Activated CD4-positive, alpha-beta T cell treated with anti-CD3 and anti-CD28 coated beads, Interleukin-2, amount 50 U/mL, for 16 hours (primary cell): ENCODE measurements around the gene XKR3.
A peak's percentile ranks its signal among the peaks of the same experiment; 100 is the strongest.
"Not testable (repeated sequence)": the region's sequence is repeated elsewhere in the genome, so short reads cannot be mapped to it uniquely, and the experiment has no call there.

ENCODE experiments used
- DNase-seq: peaks from one replicate; pipeline ENCODE4 v3.0.0-alpha.2; 2020

Gene XKR3

DNA sequence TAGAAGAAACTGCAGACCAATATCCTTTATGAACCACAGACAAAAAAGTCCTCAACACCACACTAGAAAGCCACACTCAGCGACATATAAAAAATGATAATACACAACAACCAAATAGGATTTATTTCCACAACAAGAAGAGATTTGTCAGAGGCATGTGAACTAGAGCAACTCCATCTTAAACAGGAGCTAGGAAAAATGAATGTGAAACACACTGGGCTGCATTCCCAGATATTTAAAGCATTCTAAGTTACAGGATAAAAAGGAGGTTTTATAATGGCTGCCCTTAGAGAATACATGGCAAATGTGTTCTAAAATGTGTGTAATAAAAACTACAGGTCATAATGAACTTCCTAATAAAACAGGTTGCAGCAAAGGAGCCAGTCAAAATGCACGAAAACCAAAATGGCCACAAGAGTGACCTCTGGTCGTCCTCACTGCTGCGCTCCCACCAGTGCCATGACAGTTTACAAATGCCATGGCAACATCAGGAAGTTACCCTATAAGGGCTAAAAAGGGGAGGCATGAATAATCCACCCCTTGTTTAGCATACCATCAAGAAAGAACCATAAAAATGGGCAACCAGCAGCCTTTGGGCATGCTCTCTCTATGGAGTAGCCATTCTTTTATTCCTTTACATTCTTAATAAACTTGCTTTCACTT, 21.8 kb downstream of the XKR3 start:
- no peak for DNase-seq

DNA sequence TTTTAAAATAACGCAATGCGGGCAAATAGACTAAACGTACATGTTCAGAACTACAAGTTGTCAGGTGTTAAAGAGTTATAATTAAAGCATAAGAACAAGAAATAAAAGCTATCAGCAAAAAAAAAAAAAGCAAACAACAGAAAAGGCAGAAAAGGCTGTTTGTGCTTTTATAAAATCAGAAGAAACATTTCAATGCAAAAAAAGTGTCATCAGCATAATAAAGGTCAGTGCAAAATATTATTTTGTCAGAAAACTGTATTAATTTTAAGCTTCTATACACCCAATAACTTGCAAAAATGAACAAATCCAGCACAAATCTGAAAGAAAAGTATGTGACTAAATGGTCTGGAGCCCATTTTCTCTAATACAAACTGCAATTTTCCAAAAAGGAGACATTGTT, 23.6 kb downstream of the XKR3 start:
- no peak for DNase-seq

DNA sequence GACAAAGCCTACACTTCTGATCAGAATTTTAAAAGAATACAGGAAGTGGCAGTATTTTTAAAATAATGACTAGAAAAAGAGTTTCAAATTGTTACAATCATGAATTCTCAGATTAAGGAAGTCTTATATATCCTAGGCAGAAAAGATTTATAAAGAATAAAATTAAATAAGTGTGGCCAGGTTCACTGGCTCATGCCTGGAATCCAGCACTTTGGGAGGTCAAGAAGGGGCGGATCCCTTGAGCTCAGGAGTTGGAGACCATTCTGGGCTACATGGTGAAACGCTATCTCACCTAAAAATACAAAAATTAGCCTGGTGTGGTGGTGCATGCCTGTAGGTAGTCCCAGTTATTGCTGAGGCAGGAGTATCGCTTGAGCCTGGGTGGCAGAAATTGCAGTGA, 24.1 kb downstream of the XKR3 start:
- DNase-seq: no peak

DNA sequence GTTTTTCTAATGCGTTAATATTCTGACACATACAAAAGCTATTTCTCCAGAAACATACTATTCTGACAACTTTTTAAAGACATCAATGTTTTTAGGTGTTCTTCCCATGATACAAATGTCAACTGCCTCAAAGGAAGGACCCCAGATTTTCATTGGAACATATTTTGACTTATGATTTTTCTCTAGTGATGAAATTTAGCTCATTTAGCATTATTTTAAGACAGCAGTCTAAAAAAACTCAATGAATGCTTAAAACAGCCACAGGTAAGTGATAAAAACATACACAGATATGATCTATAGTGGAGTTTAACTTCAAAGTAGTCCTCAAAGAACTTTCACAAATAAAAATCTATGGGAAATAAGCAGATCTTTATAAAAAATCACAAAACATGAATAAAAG, 24.9 kb downstream of the XKR3 start:
- no peak for DNase-seq

DNA sequence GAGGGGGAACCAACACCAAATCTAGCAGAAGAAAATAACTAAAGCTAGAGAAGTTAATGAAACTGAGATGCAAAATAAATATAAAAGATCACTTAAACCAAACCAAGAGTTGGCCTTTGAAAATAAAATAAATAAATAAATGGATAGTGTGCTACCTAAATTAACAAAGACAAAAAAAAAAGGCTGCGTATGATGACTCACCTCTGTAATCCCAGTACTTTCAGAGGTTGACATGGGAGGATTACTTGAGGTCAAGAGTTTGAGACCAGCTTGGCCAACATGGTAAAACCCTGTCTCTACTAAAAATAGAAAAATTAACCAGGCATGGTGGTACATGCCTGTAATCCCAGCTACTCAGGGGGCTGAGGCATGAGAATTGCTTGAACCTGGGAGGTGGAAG, 29.7 kb downstream of the XKR3 start:
- not testable (repeated sequence) for DNase-seq

DNA sequence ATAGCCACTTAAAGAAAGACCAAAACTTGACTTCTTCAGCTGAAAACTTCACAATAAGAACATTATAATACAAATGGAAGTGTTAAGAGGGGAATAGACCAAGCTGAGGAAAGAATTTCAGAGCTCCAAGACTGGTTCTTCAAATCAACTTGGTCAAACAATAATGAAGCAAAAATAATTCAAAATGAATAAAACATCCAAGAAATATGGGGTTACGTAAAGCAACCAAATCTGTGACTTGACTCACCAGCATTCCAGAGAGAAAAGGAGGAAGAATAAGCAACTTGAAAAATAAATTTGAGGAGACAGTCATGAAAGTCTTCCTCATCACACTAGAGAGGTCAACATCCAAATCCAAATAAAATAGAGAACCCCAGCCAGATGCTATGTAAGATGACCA, 31.4 kb downstream of the XKR3 start:
- DNase-seq: no peak

DNA sequence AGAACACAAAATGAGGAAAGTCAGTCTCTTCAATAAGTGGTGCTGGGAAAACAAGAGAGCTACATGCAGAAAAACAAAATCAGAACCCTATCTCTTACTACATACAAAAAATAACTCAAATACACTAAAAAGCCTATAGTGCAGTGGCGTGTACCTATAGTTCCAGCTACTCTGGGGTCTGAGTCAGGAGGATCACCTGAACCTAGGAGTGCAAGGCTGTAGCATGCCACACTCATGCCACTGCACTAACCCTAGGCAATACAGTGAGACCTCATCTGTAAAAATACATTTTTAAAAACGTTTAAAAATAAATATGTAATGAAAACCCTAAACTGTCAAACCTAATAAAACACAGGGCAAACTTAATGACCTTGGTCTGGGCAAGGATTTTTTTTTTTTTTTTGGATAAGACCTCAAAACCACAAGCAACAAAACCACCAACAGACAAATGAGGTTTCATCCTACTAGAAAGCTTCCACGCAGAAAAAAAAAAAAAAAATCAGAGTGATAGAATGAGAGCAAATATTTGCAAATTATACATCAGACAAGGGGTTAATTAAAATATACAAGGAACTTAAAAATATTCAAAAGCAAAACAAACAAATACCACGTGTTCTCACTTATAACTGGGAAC, 35.2 kb downstream of the XKR3 start:
- no peak for DNase-seq

DNA sequence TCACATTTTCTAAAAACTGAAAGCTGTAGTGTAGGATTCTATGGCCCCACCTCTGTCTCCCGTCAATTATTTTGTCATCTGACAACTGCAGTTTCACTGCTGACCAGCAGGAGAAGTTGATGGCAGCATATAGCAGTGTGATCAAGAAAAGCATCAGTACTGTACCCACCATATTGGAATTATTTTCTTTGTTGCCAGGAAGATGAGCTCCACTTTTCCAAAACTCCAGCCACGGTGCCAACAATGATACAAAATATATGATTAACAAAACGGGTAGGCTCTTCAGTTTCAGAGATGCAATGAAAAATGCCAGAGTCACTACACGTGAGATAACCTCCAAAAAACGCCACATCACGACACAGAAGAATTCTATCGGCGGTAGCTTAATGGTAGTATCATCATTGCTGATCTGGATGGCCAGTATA, 41.3 kb downstream of the XKR3 start:
- peak; percentile 3 for DNase-seq

DNA sequence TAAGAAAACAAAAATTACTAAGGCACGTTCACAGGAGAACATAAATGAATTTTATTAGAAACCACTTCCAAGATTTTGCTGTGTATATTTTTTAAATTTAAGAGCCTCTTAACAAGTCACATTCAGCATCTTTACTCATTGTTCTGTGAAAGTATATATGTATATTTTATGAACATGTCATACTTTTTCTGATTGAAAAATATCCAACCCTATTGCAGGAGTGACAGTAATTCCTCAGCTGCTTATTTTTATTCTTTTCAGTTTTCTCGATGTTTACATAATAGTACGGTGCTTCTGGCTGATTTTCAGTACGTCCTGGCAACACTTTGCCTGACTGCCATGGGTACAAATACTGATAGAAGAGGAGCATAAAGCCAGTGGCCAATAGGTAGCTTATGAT, 41.8 kb downstream of the XKR3 start:
- DNase-seq: no peak

DNA sequence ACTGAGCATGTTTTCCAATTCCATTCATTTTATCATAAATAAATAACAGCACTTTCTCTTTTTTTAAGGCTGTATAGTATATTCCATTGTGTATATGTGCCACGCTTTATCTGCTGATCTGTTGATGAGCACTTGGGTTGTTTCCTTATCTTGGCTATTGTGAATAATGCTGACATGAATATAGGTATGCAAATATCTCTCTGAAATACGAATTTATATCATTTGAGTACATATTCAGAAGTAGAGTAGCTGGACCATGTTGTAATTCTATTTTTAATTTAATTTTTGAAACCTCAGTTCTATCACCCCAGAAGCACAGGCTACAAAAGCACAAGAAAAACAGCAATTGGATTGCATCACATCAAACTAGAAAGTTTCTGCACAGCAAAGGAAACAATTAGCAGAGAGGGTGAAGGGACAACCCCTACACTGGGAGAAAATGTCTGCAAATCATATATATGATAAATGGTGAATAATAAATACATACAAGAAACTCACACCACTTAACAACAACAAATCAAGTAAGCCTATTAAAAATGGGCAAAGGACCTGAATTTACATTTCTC, 43.4 kb downstream of the XKR3 start:
- DNase-seq: no peak

DNA sequence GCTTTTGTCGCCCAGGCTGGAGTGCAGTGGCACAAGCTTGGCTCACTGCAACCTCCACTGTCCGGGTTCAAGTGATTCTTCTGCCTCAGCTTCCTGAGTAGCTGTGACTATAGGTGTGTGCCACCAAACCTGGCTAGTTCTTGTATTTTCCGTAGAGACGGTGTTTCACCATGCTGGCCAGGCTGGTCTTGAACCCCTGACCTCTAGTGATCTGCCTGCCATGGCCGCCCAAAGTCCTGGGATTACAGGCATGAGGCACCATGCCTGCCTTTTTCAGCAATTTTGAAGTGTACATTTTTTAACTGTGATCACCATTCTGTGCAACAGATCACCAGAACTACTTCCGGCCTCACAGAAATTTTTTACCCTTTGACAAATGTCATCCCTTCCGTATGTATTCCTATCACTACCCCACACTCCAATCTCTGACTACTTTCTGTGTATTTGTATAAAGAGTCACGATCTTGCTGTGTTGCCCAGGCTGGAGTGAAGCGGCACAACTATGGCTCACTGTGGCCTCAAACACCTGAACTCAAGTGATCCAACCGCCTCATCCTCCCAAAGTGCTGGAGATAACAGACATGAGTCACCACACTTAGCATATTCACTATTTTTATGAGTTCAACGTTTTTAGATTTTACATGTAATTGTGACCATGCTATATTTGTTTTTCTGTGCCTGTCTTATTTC, 44.0 kb downstream of the XKR3 start:
- no peak for DNase-seq

DNA sequence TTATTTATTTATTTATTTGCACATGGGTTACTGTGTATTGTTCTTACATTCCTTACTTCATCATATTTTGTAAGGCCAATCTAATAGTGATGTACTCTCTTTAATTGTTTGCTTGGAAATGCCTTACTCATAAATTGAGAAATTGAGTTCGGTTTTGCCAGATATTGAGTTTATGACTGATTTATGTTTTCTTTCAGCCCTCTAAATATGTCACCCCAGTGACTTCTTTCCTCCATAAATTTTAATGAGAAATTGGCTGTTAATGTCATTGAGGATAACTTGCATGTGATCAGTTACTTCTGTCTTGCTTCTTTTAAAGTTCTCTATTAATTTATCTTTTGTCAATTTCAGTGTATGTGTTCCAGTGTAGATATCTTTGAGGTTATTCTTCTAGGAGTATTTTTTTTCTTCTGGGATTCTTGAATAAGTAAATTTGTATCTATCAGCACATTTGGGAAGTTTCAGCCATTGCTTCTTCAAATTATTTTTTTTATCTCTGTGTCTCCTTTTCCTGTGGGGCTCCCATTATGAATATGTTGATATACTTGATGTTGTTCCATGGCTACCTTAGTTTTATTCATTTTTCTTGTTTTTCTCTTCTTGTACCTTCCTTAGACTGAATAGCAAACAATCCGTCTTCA, 47.8 kb downstream of the XKR3 start:
- no peak for DNase-seq

DNA sequence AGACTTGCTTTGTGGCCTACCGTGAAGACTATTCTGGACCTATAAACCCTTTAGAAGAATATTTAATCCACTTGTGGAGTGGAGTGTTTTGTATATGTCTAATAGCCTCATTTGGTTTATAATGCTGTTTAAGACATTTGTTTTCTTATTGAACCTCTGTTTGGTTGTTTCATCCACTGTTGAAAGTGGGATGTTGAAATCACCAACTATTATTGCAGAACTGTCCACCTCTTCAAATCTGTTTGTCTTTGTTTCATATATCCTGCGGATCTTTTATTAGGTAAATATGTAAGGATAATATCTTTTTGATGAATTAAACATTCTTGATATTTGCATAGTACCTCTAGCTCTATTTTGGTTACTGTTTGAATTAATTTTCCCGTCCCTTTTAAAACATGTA, 49.1 kb downstream of the XKR3 start:
- no peak for DNase-seq

DNA sequence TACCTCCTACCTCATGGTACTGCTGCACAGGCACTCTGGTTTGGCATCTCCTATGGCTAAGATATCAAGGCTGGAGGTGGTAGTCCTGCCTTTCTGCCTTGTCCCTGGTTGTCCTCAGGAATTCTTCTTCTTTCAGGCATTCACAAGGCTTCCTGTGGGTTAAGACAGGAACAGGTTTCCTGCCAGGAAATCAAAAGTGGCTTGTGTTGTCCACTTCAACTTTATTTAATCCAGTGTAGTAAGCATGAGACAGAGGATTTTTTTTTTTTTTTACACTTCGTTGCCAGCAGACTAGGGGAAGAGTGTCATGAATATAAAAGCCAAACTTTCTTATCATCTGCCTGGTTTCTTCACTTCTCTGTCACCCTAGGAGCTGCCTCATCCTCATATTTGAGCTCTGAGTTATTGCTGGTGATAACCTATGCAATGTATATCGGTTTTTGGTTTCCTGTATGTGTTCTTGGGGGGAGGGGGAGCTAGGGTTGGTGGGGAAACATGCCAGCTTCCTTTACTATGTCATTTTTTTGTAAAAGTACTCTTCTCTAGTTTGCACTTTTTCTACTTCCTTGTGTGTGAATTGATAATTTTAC, 50.2 kb downstream of the XKR3 start:
- no peak for DNase-seq

DNA sequence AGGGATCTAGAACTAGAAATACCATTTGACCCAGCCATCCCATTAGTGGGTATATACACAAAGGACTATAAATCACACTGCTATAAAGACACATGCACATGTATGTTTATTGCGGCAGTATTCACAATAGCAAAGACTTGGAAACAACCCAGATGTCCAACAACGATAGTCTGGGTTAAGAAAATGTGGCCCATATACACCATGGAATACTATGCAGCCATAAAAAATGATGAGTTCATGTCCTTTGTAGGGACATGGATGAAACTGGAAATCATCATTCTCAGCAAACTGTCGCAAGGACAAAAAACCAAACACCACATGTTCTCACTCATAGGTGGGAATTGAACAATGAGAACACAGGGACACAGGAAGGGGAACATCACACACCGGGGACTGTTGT, 53.6 kb downstream of the XKR3 start:
- not testable (repeated sequence) for DNase-seq

DNA sequence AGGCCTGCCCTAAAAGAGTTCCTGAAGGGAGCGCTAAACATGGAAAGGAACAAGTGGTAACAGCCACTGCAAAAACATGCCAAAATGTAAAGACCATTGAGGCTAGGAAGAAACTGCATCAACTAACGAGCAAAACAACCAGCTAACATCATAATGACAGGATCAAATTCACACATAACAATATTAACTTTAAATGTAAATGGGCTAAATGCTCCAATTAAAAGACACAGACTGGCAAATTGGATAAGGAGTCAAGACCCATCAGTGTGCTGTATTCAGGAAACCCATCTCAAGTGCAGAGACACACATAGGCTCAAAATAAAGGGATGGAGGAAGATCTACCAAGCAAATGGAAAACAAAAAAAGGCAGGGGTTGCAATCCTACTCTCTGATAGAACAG, 57.3 kb downstream of the XKR3 start:
- DNase-seq: not testable (repeated sequence)

DNA sequence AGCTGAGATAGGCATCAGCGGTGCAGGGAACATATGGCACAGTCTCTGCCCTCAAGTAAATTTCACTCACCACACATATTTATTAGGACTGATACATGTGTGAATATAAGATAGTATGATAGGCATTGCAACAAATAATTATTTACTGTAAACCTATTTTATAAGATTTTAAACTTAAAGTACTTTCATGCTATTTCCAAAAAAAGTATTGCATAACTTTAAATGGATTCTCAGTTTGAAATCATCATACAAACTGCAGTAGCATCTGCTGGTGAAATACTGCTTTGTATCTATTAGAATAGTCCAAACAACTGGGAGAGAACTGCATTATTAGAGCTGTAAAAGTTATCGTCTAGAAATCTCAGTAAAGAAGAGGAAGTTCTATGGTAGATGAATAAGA, 63.0 kb downstream of the XKR3 start:
- not testable (repeated sequence) for DNase-seq

DNA sequence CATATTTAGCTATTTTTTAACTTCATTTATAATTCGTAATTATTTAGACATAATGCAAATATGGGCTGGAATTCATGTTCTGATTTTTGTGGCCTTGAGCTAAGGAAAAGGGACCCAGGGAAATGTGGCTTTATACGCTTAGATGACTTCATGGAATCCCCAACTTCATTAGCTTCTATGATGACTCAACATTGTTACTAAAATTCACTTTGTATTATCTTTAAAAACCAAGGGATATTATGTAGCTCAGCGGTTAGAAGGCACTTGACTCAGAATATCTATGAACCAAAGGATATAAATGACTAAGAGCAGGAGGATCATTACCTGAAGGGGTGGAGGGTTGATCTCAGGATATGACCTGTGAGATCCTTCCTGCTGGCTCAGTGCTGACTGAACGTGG, 64.8 kb downstream of the XKR3 start:
- not testable (repeated sequence) for DNase-seq

DNA sequence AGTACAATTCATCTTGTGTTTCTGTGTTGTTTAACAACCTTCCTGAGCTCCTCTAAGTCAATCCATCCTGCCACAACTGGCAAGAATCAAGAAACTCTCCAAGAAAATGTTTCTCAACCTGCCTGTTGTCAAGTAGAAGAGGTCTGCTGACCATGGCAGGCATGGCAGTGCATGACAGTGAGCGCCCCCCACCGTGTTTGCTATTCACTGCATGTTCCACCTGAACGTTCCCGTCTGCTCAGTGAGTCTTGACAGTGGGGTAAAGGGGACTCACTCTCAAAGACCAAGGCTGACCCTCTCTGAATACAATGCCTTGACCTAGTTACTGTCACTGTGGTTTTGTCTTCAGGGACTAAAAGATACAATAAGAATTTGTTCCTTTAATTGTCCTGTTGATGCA, 75.9 kb downstream of the XKR3 start:
- DNase-seq: not testable (repeated sequence)

DNA sequence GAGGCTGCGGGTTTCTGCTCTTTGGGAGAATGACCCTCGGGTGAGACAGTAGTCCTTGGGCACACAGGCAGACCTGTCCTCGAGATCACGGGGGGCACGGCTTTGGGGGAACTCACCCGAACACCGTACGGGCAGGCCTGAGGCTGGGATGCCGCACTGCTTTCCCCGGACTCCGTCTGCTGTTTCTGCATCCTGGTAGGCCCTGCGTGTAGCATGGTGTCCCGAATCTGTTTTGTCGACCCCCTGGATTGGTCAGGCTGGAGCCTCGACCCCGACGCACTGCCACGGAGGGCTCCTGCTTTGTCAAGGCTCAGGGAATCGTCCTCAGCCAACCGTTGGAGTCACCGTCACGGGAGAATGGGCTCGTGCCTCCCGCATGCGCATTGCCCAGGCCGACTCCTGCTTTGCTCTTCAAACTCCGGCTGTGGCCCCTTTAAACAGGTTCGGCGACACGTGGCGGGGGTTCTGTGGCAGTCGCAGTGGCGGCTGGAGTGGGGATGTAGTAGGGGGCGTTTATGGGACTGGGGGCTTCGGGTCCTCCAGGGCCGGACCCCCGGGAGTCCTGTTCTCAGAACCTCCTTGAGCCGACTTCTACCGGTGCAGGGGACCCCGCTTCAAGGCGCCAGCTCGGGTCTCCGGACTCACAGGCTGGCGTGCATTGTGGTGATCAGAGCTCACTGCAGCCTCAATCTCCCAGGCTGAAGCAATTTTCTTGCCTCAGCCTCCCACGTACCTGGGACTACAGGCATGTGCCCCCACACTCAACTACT, 76.9 kb downstream of the XKR3 start:
- DNase-seq: not testable (repeated sequence)

DNA sequence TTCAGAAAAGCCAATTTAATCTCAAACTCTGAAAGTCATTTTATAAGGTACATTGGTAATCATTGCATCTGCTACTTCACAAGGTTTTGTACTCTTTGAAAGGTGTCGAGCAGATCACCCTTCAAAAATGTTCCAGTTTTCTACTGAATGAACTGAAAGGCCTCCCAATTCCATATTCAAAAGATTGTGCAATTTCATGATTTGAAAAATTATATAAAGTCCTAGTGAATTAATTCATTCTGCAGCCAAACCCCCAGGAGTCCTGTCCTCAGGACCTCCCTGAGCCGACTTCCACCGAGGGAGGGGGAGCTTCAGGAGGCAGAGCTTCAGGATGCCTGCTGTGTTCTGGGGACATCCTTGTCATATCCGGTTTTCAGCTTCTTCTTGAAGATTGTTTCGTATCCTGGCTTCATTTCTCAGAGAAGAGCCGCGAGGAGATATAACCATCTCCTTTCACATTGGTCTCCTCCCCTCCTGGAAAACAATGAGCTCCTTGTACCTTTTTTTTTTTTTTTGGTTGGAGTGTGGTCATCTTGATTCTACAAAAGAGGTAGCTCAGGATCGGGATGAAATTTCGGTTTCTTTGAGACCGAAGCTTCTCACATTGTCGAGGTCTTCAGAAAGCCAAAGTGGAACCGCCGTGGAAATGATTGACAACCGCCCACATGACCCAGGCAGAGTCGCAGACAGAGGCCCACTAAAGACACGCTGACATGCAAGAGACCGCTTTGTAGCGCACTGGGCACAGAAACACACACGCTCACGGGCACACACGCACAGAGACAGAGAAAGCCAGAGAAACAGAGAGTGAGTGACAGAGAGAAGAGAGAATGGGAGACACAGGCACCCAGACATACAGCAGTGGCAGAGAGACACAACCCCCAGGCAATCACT, 77.7 kb downstream of the XKR3 start:
- DNase-seq: not testable (repeated sequence)
